GM19035 (cell line): ENCODE results near the gene EFCAB6.

Experiments
- ATAC-seq: cut with Tn5 transposase; IDR thresholded peaks from one replicate; pipeline ENCODE4 v1.9.1; 2021; ENCODE audit not compliant: unreplicated experiment

EFCAB6 gene

GRCh38 chr22:43818981-43819380, 6.9 kb upstream of the EFCAB6 start:
- no peak for ATAC-seq

DNA sequence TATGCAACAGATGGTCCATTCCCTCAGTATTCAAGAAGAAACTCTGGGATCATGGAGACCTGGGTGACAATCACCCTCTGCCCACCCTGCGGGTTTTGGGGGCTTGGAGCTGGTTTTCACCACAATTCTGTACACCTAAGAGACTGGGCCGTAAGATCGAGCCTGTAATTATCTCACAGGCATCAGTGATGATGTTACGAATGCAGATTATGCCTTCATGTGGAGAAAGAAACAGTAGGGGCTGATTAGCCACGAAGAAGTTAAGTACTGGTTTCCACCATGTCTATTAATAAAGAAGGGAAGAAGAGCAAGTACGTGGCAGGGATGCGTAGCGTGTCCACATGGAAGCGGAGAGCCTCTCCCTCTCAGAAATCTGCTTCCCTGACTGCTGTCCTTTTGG, 5.3 kb upstream of the EFCAB6 start:
- ATAC-seq = no peak

GRCh38 chr22:43814264-43814663, 2.2 kb upstream of the EFCAB6 start:
- no peak for ATAC-seq

GRCh38 chr22:43812890-43813289, 785 bp upstream of the EFCAB6 start:
- ATAC-seq = no peak

- peak; percentile 10 for ATAC-seq
These were observed 342 bp downstream of the EFCAB6 start for GRCh38 chr22:43811777-43812148.

DNA sequence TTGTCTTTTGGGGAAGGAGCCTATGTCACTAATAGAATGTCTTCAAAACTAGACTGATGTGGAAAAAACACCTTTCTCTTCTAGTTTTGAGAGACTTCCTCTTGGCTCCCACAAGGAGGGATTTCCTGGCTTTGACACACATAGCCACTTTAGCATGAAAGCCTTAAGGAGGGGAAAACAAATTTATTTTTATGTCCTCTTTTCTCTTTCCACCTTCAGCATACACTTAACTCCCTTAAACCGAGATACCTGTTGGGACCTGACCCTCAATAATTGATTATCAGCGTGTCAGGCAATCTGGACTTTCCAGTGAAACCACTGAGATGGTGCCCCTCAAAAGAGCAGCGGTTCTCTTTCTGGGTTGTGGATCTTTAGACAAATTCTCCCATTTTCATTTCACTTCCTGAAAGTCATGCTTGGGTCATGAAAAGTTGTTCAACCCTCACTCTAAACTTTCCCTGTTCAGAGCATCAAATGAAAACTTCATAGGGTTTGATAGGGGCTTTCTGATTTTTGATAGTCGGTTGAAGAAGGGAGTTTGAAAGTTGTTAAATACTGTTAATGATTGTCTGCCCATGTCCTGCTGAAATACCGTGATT, 9.1 kb downstream of the EFCAB6 start:
- no peak for ATAC-seq

DNA sequence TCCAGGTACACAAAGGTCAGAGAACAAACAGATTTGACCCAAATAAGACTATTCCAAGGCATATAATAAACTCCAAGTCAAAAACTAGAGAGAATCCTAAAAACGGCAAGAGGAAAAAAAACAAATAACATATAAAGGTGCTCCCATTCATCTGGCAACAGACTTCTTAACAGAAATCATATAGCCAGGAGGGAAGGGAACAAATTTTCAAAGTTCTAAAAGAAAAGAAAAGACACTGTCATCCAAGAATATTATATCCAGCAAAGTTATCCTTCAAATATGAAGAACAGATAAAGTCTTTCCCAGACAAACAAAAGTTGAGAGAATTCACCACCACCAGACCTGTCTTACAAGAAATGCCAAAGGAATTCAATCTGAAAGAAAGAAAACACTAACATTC, 11.1 kb downstream of the EFCAB6 start:
- ATAC-seq = no peak

DNA sequence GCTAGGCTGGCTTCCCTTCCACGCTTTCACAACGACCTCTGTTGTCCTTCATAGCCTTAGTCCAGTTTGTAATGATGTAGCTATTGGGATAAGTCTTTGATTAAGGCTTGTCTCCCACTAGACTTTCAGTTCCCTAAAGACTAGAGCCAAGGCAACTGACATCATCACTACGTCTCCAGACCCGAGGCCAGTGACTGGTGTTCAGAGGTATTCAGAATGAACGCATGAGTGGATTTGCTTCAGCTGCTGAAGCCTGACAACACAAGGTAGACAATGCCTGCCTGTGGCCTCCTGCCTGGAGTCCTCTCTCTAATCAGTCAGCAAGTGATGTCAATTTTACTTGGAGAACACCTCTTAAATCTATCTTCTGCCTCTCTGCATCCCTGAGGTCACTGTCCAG, 13.6 kb downstream of the EFCAB6 start:
- ATAC-seq = no peak

- no peak for ATAC-seq
These were observed 15.5 kb downstream of the EFCAB6 start for GRCh38 chr22:43796567-43796966.

GRCh38 chr22:43795320-43795719, 16.8 kb downstream of the EFCAB6 start:
- no peak for ATAC-seq

- no peak for ATAC-seq
These were observed 19.2 kb downstream of the EFCAB6 start for GRCh38 chr22:43792905-43793304.

GRCh38 chr22:43789452-43789851, 22.7 kb downstream of the EFCAB6 start:
- ATAC-seq = no peak

GRCh38 chr22:43783777-43784176, 28.3 kb downstream of the EFCAB6 start:
- no peak for ATAC-seq

DNA sequence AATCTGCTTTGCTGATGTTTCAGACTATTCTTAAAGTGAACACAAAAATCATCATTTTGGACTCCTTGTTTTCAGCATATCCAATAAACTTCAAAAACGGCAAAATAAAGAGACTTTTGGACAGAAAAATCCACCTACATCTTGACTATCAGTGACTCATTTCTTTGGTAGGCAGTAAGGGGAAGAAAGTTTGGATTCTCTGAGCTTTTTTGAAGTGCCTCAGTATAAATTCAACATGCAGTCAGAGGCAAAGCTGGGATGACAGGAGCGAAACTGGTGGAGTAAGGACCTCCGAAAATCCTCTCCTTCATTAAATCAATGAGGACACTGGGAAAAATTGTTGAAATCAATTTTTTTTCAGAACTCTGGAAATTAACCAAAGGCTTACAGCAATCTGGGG, 29.7 kb downstream of the EFCAB6 start:
- no peak for ATAC-seq

DNA sequence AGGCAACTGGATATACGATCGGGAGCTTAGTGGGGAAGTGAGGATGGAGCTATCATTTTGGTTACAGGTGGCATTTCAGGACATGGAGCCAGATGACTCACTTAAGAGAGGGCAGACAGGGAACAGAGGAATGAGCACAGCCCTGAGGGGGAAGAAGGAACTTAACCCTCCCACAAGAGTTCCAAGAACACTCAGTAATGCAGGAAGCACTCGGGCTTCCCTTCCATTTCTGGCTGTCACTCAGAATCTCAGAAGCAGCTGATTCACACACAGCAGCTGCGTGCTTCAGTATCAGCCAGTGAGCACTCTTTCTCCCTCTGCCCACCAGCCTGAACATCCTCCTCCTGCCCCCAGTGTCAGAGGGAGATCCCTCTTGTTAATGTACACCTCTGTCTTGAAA, 34.8 kb downstream of the EFCAB6 start:
- no peak for ATAC-seq

- no peak for ATAC-seq
These were observed 35.9 kb downstream of the EFCAB6 start for GRCh38 chr22:43776081-43776670.

GRCh38 chr22:43774318-43774915, 37.7 kb downstream of the EFCAB6 start:
- no peak for ATAC-seq

DNA sequence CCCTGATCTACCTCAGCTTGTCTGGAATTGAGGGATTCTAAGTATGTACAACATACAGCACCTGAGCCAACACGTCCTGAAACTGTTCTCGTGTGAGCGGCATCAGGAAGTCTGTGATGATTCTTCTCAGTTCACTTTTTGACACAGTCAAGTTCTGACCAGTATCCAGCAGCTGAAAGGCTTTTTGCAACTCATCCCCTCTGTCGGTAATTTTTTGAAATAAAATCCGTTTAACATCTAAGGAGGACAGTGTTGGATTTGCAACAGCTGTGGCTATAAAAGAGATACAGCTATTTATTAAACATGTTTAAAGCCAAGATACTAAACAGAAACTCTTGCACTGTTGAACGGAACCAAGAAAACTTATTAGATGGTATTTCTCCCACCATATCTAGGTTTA, 39.3 kb downstream of the EFCAB6 start:
- ATAC-seq = no peak

GRCh38 chr22:43755452-43755851, 56.7 kb downstream of the EFCAB6 start:
- no peak for ATAC-seq

DNA sequence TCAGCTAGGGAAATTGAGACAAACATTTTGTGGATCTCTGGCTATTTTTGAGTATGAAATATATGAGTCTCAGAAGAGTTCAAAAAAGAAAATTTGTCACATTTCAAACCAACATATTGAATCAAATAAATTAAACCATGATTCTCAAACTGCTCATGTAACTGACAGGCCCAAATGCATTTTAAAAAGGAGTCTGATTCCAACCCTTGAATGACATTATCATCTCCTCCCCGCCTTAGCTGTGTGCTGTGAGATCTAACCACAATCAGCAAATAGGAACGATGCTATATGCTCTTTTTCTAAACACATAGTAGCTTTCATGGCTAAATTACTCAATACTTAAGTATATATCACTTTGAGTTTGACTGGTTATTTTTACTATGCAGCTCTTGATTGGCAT, 57.1 kb downstream of the EFCAB6 start:
- ATAC-seq = no peak

DNA sequence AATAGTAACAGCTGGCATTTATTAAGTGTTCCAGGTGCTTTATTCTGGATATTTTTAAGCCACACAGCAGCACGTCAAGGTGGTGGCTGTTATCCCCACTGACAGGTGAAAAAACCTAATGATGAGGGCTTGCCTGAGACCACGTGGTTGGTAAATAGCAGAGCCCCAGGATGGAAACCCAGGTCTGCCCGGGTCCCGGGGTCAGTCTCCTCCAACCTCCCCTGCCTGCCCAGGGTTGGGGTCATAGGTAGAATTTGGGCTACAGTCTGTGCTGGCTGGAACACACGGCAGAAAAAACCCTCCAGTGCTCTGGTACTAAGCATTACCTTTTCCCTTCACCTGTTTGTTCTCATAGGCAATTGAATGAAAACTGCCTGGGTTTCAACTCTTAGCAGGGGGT, 57.9 kb downstream of the EFCAB6 start:
- no peak for ATAC-seq

- ATAC-seq = no peak
These were observed 58.4 kb downstream of the EFCAB6 start for GRCh38 chr22:43753688-43754087.

- no peak for ATAC-seq
These were observed 61.4 kb downstream of the EFCAB6 start for GRCh38 chr22:43750751-43751150.
